ENCODE results near the gene CYP27B1.
"Not testable (repeated sequence)": the region's sequence is repeated elsewhere in the genome, so short reads cannot be mapped to it uniquely, and the experiment has no call there.

Gene CYP27B1

DNA sequence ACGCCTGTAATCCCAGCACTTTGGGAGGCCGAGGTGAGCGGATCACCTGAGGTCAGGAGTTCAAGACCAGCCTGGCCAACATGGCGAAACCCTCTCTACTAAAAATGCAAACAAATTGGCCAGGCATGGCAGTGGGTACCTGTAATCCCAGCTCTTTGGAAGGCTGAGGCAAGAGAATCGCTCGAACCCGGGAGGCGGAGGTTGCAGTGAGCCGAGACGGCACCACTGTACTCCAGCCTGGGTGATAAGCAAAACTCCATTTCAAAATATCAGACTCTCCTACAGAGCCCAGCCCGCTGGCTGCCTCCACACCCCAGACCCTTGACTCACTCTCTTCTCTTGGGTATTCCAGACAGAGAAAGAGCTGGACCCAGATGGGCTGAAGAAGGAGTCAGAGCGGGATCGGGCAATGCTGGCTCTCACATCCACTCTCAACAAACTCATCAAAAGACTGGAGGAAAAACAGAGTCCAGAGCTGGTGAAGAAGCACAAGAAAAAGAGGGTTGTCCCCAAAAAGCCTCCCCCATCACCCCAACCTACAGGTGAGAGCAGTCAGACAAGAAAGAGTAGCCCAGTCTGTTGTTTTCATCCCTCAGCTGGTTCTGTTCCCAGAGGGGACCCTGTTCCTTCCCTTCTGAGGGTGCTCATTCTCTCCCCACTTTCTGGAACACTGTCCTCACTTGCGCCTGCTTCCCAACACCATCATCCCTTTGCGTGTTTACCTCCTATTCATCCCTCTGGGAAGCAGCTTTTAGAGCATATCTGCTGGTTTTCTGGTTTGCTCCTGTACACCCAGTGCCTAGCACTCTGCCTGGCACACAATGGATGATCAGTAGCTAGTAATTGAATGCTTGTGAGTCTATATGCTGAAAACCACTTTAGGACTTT lies 48.0 kb downstream of the CYP27B1 start:
- TF ChIP-seq, protein P1, sequence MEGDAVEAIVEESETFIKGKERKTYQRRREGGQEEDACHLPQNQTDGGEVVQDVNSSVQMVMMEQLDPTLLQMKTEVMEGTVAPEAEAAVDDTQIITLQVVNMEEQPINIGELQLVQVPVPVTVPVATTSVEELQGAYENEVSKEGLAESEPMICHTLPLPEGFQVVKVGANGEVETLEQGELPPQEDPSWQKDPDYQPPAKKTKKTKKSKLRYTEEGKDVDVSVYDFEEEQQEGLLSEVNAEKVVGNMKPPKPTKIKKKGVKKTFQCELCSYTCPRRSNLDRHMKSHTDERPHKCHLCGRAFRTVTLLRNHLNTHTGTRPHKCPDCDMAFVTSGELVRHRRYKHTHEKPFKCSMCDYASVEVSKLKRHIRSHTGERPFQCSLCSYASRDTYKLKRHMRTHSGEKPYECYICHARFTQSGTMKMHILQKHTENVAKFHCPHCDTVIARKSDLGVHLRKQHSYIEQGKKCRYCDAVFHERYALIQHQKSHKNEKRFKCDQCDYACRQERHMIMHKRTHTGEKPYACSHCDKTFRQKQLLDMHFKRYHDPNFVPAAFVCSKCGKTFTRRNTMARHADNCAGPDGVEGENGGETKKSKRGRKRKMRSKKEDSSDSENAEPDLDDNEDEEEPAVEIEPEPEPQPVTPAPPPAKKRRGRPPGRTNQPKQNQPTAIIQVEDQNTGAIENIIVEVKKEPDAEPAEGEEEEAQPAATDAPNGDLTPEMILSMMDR (IDR thresholded peaks at IDR 0.05; ENCODE audit: low read depth, low read length, missing control alignments), result no peak

DNA sequence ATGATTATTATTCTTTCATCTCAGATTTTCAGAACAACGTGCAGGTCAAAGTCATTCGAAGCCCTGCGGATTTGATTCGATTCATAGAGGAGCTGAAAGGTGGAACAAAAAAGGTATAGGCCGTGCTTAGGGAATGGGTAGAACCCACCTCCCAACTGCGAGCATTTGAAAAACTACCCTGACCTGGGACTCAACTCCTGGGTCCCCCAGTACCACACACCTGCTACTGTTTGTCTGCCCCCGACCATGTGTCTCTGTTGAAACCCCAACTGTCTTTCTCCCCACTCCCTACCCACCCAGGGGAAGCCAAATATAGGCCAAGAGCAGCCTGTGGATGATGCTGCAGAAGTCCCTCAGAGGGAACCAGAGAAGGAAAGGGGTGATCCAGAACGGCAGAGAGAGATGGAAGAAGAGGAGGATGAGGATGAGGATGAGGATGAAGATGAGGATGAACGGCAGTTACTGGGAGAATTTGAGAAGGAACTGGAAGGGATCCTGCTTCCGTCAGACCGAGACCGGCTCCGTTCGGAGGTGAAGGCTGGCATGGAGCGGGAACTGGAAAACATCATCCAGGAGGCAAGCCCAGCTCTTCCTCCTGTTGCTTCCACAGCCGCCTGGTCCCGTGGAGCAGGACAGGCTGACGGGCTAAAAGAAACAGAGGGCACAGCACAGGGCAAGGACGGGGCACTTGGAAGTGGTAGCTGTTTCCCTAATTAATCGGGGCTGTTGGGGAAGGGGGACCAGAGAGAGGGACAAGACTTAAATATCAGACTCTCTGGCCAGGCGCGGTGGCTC lies 48.8 kb downstream of the CYP27B1 start:
- in situ Hi-C loops (cut with HindIII; ENCODE audit: low pct_ligation_motif_present, low sequenced_read_pairs), result no loop called here
- no peak overlapping the region for H3K4me3 ChIP-seq (ENCODE audit: low read depth, low read length)
- TF ChIP-seq, protein P1 (IDR thresholded peaks at IDR 0.05; ENCODE audit: low read depth, low read length, missing control alignments), result no peak
- DNase-seq, result no peak
- H3K27ac ChIP-seq, result no peak overlapping the region
- H3K36me3 ChIP-seq (replicated peaks), result peaks cover 48% of the 10 kb centered on the region
- H3K27me3 ChIP-seq (replicated peaks), result no peaks in the 10 kb centered on the region

More for the DNA sequence above, 48.0 kb downstream of the CYP27B1 start:
- in situ Hi-C loops (cut with HindIII; ENCODE audit: low pct_ligation_motif_present, low sequenced_read_pairs), result no loop called here
- DNase-seq, result no peak
- peaks cover 48% of the 10 kb centered on the region for H3K36me3 ChIP-seq (replicated peaks)
- no peak overlapping the region for H3K4me3 ChIP-seq (ENCODE audit: low read depth, low read length)
- no peak overlapping the region for H3K27ac ChIP-seq
- no peaks in the 10 kb centered on the region for H3K27me3 ChIP-seq (replicated peaks)

DNA sequence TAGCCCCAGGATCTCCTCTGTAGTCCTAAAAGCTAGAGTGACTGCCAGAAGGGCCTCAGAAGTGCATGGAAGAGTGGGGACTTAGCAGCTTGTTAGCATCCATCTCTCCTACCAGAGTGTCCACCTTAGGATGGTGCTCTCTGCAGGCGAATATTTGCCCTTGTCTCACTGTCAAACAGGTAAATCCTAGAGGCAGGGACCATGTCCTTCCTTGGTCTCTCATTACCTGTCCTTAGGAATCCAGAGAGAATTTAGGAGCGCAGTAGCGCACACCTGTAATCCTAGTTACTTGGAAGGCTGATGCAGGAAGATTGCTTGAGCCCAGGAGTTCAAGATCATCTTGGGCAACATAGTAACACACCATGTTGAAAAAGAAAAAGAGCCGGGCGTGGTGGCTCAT lies 49.7 kb downstream of the CYP27B1 start:
- H3K27me3 ChIP-seq (replicated peaks), result no peaks in the 10 kb centered on the region
- no peak for DNase-seq
- no peak overlapping the region for H3K27ac ChIP-seq
- H3K36me3 ChIP-seq (replicated peaks), result peaks cover 48% of the 10 kb centered on the region
- H3K4me3 ChIP-seq (ENCODE audit: low read depth, low read length), result no peak overlapping the region
- TF ChIP-seq, protein P1 (IDR thresholded peaks at IDR 0.05; ENCODE audit: low read depth, low read length, missing control alignments), result no peak
- in situ Hi-C loops (cut with HindIII; ENCODE audit: low pct_ligation_motif_present, low sequenced_read_pairs), result no loop called here

DNA sequence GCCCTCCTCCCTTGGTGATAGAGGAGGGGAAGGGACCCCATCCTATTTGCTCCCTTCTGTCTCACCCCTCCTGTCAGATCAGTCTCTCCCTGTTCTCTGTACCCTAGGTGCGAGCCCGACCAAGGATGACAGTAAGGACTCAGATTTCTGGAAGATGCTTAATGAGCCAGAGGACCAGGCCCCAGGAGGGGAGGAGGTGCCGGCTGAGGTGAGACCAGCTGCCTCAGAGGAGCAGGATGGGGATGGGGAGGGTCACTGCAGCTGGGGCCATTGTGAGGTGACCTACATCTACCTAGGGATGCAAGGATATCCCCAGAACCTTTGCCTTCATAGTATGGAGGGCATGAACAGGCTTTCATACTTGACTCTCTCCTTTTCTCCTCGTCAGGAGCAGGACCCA lies 50.6 kb downstream of the CYP27B1 start:
- Histone ChIP-seq H3K36me3 (replicated peaks) (peaks cover 48% of the 10 kb centered on the region), H3K27ac (no peak overlapping the region), H3K27me3 (replicated peaks) (no peaks in the 10 kb centered on the region), H3K4me3 (ENCODE audit: low read depth, low read length) (no peak overlapping the region)
- DNase-seq, result no peak
- in situ Hi-C loops (cut with HindIII; ENCODE audit: low pct_ligation_motif_present, low sequenced_read_pairs), result no loop called here
- TF ChIP-seq, protein P1 (IDR thresholded peaks at IDR 0.05; ENCODE audit: low read depth, low read length, missing control alignments), result no peak

DNA sequence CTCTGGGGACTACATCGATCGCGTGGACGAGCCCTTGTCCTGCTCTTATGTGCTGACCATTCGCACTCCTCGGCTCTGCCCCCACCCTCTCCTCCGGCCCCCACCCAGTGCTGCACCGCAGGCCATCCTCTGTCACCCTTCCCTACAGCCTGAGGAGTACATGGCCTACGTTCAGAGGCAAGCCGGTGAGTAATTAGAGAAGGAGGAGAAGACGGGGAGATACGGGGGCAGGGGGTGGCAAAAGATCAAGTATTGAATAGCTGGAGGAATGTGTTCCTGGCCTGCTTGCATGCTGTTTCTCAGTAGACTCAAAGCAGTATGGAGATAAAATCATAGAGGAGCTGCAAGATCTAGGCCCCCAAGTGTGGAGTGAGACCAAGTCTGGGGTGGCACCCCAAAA lies 51.1 kb downstream of the CYP27B1 start:
- Histone ChIP-seq H3K36me3 (replicated peaks) (peaks cover 44% of the 10 kb centered on the region), H3K27me3 (replicated peaks) (no peaks in the 10 kb centered on the region), H3K27ac (no peak overlapping the region), H3K4me3 (ENCODE audit: low read depth, low read length) (no peak overlapping the region)
- in situ Hi-C loops (cut with HindIII; ENCODE audit: low pct_ligation_motif_present, low sequenced_read_pairs), result no loop called here
- DNase-seq, result no peak
- TF ChIP-seq, protein P1 (IDR thresholded peaks at IDR 0.05; ENCODE audit: low read depth, low read length, missing control alignments), result no peak

DNA sequence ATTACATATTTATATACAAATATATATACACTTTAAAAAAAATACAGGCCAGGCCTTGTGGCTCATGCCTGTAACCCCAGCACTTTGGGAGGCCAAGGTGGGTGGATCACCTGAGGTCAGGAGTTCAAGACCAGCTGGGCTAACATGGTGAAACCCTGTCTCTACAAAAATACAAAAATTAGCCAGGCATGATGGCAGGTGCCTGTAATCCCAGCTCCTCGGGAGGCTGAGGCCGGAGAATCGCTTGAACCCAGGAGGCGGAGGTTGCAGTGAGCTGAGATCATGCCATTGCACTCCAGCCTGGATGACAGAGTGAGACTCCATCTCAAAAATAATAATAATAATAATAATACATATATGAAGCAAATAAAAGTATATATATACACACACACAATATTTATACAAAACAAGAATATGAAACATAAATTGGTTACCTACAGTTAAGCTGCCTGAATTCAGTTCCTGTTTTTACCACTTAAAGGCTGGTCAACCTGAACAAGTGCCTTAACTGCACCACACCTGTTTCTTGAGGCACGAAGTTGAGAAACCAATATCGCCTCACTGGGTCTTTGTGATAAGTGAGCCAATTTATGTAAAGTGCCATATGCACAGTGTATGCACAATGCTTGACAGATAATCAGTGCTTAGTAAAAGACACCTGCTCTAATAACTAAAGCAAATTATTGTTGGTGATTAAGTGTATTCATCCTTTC lies 51.7 kb downstream of the CYP27B1 start:
- H3K27me3 ChIP-seq (replicated peaks); H3K27ac ChIP-seq; in situ Hi-C loops (cut with HindIII; ENCODE audit: low pct_ligation_motif_present, low sequenced_read_pairs); DNase-seq; H3K4me3 ChIP-seq (ENCODE audit: low read depth, low read length): not testable (repeated sequence)
- peaks cover 40% of the 10 kb centered on the region for H3K36me3 ChIP-seq (replicated peaks)

Measured in brain microvascular endothelial cell (primary cell).